ENCODE data around the gene ARID1B.

DNA sequence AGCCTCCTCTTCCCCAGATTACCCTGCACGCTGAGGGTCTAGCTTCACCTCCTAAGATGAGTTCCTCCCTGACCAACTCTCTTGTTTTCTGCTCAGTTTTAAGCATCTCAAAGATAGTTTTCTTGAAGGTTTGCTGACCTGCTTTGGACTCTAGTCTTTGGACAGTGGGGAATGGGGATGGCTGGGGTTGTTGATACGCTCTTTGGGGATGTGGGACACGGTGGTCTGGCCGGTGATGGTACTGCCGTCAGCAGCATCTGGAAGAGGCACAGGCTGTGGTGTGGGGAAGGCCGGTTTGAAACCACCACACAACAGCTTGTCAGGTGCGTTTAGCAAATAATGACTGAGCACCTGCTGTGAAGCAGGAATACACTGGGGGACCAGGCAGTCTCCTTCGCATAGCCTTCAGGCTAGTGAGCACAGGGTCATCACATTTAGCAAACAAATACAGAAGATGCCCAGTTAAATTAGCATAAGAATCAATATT is 452.0 kb downstream of the ARID1B start:
- TF ChIP-seq HDAC2 (IDR thresholded peaks at IDR 0.05) (no peak), NFYA (IDR thresholded peaks at IDR 0.05; ENCODE audit: borderline replicate concordance, low read depth, low read length) (no peak), POLR2A (IDR thresholded peaks at IDR 0.05; ENCODE audit: low read depth, low read length) (no peak), EZH2 (IDR thresholded peaks at IDR 0.05; ENCODE audit: borderline replicate concordance, control insufficient read depth, low read depth, low read length) (no peak), EP300 (IDR thresholded peaks at IDR 0.05; ENCODE audit: borderline replicate concordance in 1 of 2, control insufficient read depth in 1 of 2, low read depth in 2 of 2, low read length in 2 of 2) (no peak), REST (IDR thresholded peaks at IDR 0.05; ENCODE audit: low read depth, low read length) (no peak), POLR2AphosphoS5 (IDR thresholded peaks at IDR 0.05; ENCODE audit: low read length) (no peak), KDM1A (IDR thresholded peaks at IDR 0.05; ENCODE audit: borderline replicate concordance) (no peak), CBX3 (IDR thresholded peaks at IDR 0.05; ENCODE audit: borderline replicate concordance, low read depth) (no peak), CTCF (IDR thresholded peaks at IDR 0.05 in 2 of 3, conservative IDR thresholded peaks at IDR 0.05 in 1 of 3; ENCODE audit: control insufficient read depth in 2 of 3, extremely low read depth in 1 of 3, insufficient read depth in 1 of 3, low read depth in 3 of 3, low read length in 3 of 3) (no peak)
- TF ChIP-seq, protein P1, sequence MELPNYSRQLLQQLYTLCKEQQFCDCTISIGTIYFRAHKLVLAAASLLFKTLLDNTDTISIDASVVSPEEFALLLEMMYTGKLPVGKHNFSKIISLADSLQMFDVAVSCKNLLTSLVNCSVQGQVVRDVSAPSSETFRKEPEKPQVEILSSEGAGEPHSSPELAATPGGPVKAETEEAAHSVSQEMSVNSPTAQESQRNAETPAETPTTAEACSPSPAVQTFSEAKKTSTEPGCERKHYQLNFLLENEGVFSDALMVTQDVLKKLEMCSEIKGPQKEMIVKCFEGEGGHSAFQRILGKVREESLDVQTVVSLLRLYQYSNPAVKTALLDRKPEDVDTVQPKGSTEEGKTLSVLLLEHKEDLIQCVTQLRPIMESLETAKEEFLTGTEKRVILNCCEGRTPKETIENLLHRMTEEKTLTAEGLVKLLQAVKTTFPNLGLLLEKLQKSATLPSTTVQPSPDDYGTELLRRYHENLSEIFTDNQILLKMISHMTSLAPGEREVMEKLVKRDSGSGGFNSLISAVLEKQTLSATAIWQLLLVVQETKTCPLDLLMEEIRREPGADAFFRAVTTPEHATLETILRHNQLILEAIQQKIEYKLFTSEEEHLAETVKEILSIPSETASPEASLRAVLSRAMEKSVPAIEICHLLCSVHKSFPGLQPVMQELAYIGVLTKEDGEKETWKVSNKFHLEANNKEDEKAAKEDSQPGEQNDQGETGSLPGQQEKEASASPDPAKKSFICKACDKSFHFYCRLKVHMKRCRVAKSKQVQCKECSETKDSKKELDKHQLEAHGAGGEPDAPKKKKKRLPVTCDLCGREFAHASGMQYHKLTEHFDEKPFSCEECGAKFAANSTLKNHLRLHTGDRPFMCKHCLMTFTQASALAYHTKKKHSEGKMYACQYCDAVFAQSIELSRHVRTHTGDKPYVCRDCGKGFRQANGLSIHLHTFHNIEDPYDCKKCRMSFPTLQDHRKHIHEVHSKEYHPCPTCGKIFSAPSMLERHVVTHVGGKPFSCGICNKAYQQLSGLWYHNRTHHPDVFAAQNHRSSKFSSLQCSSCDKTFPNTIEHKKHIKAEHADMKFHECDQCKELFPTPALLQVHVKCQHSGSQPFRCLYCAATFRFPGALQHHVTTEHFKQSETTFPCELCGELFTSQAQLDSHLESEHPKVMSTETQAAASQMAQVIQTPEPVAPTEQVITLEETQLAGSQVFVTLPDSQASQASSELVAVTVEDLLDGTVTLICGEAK (IDR thresholded peaks at IDR 0.05; ENCODE audit: borderline replicate concordance): no peak
- TF ChIP-seq, protein P2, sequence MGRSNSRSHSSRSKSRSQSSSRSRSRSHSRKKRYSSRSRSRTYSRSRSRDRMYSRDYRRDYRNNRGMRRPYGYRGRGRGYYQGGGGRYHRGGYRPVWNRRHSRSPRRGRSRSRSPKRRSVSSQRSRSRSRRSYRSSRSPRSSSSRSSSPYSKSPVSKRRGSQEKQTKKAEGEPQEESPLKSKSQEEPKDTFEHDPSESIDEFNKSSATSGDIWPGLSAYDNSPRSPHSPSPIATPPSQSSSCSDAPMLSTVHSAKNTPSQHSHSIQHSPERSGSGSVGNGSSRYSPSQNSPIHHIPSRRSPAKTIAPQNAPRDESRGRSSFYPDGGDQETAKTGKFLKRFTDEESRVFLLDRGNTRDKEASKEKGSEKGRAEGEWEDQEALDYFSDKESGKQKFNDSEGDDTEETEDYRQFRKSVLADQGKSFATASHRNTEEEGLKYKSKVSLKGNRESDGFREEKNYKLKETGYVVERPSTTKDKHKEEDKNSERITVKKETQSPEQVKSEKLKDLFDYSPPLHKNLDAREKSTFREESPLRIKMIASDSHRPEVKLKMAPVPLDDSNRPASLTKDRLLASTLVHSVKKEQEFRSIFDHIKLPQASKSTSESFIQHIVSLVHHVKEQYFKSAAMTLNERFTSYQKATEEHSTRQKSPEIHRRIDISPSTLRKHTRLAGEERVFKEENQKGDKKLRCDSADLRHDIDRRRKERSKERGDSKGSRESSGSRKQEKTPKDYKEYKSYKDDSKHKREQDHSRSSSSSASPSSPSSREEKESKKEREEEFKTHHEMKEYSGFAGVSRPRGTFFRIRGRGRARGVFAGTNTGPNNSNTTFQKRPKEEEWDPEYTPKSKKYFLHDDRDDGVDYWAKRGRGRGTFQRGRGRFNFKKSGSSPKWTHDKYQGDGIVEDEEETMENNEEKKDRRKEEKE (IDR thresholded peaks at IDR 0.05): no peak

All from GM12878 (cell line).